ENCODE results near the gene SARS1.
A peak's percentile ranks its signal among the peaks of the same experiment; 100 is the strongest.

SARS1 gene

DNA sequence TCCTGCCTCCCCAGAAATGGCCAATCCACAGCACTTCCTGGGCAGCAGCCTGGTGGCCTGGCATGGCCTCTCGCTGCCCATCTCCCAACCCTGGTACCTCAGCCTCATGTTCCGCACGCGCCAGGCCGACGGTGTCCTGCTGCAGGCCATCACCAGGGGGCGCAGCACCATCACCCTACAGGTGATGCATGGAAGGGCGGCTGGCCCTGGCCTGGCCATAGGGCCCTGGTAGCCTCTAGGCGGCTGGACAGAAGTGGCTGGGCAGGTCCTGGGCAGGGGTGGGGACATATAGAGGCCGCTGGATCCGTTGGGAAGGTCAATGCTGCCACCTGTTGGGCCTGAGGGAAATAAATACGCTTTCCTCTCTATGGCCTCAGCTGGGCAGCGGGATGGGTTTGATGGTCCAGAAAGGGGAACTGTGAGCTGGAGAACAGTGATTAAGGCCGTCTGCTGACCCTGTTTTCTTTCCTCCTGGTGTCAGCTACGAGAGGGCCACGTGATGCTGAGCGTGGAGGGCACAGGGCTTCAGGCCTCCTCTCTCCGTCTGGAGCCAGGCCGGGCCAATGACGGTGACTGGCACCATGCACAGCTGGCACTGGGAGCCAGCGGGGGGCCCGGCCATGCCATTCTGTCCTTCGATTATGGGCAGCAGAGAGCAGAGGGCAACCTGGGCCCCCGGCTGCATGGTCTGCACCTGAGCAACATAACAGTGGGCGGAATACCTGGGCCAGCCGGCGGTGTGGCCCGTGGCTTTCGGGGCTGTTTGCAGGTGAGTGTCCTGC, 50.1 kb downstream of the SARS1 start:
- peak; percentile 69 to 77 for DNase-seq

DNA sequence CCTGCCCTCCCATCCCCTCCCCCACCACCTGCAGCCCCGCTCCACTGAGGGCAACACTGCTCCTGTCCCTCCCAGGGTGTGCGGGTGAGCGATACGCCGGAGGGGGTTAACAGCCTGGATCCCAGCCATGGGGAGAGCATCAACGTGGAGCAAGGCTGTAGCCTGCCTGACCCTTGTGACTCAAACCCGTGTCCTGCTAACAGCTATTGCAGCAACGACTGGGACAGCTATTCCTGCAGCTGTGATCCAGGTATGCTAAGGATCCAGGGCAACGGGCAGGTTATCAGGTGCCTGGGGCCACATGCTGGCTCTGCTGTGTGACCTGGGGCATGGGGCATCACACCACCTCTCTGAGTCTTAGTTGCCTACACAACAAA, 50.6 kb downstream of the SARS1 start:
- DNase-seq, result no peak

DNA sequence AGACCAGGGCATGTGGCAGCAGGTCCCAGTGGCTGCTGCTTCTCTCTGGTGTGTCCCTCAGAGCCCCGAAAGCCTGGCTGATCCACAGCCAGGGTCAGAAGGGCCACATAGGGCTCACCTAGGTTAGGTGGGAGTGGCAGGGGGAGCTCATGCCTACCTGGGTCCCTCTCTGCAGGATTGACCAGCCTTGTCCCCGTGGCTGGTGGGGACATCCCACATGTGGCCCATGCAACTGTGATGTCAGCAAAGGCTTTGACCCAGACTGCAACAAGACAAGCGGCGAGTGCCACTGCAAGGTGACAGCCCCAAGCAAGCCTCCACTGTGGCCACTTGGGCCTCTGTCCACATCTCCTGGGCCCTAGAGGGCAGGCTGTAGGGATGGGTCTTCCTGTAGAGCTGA, 51.3 kb downstream of the SARS1 start:
- no peak for DNase-seq

DNA sequence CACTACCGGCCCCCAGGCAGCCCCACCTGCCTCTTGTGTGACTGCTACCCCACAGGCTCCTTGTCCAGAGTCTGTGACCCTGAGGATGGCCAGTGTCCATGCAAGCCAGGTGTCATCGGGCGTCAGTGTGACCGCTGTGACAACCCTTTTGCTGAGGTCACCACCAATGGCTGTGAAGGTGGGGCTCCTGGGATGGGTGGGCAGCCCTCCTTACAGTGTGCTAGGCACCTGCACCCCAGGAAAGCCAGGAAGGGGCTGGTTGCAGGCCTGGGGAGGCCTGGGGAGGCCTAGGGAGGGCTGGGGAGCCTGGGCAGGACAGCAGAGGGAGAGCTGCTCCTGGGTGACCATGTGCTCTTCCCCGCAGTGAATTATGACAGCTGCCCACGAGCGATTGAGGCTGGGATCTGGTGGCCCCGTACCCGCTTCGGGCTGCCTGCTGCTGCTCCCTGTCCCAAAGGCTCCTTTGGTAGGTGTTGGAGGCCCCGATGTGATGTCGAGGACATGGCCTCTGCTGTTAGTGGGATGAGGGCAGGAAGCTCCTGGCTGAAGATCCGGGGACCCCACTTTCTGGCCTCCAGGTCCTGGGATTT, 52.1 kb downstream of the SARS1 start:
- DNase-seq, result no peak

GRCh38 chr1:109266965-109267364, 53.2 kb downstream of the SARS1 start:
- no peak for DNase-seq

GRCh38 chr1:109267743-109268300, 54.1 kb downstream of the SARS1 start:
- DNase-seq, result no peak

DNA sequence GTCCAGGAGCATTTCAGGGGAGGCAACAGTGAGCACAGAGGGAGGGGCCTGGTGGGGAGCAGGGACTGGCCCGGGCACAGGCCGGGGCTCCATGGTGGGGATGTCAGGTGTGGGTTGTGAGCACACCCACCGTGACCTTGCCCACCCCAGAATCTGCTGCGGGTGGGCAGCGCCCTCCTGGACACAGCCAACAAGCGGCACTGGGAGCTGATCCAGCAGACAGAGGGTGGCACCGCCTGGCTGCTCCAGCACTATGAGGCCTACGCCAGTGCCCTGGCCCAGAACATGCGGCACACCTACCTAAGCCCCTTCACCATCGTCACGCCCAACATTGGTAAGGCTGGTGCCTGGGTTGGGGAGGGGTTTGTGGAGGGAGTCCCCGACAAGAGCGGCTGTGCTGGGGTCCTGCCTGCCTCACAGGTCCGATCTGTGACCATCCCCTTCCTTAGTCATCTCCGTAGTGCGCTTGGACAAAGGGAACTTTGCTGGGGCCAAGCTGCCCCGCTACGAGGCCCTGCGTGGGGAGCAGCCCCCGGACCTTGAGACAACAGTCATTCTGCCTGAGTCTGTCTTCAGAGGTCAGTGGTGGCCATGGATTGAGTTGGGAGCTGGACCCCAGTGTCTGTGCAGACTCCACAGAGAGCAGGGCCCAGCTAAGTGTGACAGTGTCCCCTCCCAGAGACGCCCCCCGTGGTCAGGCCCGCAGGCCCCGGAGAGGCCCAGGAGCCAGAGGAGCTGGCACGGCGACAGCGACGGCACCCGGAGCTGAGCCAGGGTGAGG, 54.9 kb downstream of the SARS1 start:
- DNase-seq, result no peak

DNA sequence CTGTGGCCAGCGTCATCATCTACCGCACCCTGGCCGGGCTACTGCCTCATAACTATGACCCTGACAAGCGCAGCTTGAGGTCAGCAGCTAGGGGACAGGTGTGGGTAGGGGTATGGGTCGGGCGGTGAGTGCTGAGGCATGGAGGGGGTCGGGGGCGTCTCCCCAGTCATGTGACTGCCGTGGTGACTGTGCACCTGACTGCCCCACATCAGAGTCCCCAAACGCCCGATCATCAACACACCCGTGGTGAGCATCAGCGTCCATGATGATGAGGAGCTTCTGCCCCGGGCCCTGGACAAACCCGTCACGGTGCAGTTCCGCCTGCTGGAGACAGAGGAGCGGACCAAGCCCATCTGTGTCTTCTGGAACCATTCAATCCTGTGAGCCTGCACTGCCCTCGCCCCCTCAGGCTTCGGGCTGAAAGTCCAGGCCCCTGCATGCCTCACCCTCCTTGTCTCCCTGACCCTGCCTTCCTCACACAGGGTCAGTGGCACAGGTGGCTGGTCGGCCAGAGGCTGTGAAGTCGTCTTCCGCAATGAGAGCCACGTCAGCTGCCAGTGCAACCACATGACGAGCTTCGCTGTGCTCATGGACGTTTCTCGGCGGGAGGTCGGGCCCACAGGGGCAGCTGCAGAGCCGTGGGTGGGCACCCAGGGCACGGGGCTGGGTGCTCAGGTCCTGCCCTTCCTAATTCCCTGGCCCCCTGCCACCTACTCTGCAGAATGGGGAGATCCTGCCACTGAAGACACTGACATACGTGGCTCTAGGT, 55.7 kb downstream of the SARS1 start:
- DNase-seq, result no peak

GRCh38 chr1:109269981-109270622, 56.4 kb downstream of the SARS1 start:
- DNase-seq, result no peak

DNA sequence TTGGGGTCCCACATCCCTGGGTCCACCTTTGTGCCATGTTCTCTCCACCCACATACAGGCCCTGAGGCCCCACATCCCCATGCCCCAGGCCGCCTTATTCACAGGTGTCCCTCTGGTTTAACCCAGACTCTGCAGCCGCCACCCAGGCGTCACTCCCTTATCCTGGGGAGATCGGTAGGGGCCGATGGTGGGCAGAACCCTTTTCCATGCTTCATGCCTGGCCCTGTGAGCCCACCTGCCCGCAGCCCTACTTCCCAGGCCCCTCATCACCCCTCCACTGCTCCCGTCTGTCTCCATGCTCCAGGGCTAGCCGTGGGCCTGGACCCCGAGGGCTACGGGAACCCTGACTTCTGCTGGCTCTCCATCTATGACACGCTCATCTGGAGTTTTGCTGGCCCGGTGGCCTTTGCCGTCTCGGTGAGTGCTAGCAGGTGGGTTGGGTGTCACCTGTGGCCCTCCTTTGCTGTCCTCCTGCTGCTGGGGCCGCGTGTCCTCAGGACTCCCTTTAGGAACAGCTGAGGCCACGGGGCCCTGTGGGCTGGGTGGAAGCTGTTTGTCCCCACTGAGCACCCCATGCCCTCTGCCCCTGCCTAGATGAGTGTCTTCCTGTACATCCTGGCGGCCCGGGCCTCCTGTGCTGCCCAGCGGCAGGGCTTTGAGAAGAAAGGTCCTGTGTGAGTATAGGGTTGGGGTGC, 57.1 kb downstream of the SARS1 start:
- DNase-seq, result no peak

DNA sequence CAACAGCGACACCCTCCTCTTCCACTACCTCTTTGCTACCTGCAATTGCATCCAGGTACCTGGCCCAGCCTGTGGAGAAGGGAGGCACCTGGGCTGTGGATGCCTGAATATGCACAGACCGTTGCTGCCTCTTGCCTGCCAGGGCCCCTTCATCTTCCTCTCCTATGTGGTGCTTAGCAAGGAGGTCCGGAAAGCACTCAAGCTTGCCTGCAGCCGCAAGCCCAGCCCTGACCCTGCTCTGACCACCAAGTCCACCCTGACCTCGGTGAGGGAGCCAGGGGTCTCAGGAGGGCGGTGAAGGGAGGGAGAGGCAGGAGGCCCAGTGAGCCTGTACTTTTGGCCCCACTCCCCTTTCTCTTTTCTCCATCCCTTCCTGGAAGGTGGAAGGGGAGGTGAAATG, 57.7 kb downstream of the SARS1 start:
- DNase-seq, result no peak

- no peak for DNase-seq
Observed at GRCh38 chr1:109272021-109272799, 58.5 kb downstream of the SARS1 start.

DNA sequence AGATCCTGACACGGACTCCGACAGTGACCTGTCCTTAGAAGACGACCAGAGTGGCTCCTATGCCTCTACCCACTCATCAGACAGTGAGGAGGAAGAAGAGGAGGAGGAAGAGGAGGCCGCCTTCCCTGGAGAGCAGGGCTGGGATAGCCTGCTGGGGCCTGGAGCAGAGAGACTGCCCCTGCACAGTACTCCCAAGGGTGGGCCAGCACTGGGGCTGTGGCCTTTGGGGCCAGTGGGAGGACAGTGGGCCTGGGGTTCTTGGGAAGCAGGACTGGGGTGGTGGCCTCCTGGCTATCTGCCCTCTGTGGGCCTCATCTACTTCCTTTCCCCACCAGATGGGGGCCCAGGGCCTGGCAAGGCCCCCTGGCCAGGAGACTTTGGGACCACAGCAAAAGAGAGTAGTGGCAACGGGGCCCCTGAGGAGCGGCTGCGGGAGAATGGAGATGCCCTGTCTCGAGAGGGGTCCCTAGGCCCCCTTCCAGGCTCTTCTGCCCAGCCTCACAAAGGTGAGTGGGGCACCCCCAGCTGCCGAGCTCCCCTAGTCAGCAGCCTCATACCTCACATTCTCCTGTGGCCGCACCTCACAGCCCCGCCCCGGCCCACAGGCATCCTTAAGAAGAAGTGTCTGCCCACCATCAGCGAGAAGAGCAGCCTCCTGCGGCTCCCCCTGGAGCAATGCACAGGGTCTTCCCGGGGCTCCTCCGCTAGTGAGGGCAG, 59.3 kb downstream of the SARS1 start:
- DNase-seq, result no peak

- DNase-seq, result no peak
Observed at GRCh38 chr1:109273570-109274288, 60.0 kb downstream of the SARS1 start.

- no peak for DNase-seq
Observed at GRCh38 chr1:109274533-109275476, 61.1 kb downstream of the SARS1 start.

DNA sequence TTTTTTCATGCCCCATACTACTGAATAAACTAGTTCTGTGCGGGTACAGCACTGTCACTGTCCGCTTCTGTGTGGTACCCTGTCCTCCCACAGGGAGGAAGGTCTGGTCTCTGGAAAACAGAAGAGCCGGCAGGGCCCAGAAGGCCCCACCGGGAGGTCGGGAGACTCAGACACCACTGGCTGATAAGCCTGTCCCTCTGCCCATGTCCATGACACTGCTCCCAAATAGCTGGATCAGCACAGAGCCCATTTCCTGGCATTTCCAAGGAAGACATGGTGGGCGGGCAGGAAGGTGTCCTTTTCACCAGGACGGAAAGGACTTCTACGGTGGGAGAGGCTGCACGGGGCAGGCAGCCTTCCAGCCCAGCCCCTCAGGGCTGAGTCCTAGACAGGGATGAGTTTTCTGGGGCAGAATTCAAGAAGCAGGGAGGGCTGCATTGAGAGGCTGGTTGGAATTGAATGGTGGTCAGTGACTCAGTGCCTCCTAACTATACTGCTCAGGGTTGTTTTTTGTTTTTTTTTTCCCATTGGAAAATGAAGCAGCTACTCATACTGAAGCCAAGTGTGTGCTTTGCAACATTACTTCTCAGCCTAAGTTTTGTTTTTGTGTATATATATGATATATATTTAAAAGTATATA, 62.1 kb downstream of the SARS1 start:
- no peak for DNase-seq

- peak; percentile 61 to 70 for DNase-seq
Observed at GRCh38 chr1:109277434-109278204, 63.9 kb downstream of the SARS1 start.

Data from CD4-positive, alpha-beta T cell treated with Interferon alpha-2 for 1 hour (primary cell).